Keratinocyte (primary cell): ENCODE results near the gene EZH2. TPM values are rescaled to one million over a fixed set of nuclear protein-coding genes. Genes with fewer than 3 reads are reported as not detected.

Experiments used
- DNase-seq: peaks from one replicate; pipeline ENCODE4 v3.0.0-alpha.2; 2011; ENCODE audit warnings: low read depth, missing footprints, low spot score
- FAIRE-seq: peaks from 2 replicates; lab custom pipeline; 2011; peaks lifted over from hg19 to GRCh38; lab: Jason Lieb, UNC
- H2AFZ ChIP-seq: 2 replicates; pipeline ENCODE4 v1.6.0; 2012; ENCODE audit warnings: low read length, control low read depth, inconsistent platforms; ENCODE audit not compliant: control insufficient read depth
- H3K27ac ChIP-seq: 2 replicates; pipeline ENCODE4 v1.5.1; 2011; ENCODE audit warnings: low read length; ENCODE audit not compliant: control insufficient read depth, insufficient read depth
- H3K27me3 ChIP-seq: 3 replicates; pipeline ENCODE4 v1.6.0; 2011; ENCODE audit warnings: low read length; ENCODE audit not compliant: control insufficient read depth, insufficient read depth; ENCODE audit errors: extremely low read depth
- H3K36me3 ChIP-seq, 2 experiments: 2 replicates in 1 of 2; 3 replicates in 1 of 2; pipeline ENCODE4 v1.5.1; 2011; ENCODE audit warnings: low read length in 2 of 2, mild to moderate bottlenecking in 1 of 2; ENCODE audit not compliant: control insufficient read depth in 2 of 2, insufficient read depth in 2 of 2; ENCODE audit errors: extremely low read depth in 1 of 2
- H3K4me1 ChIP-seq: 3 replicates; pipeline ENCODE4 v1.5.1; 2011; ENCODE audit warnings: low read length; ENCODE audit not compliant: control insufficient read depth, insufficient read depth; ENCODE audit errors: extremely low read depth
- H3K4me2 ChIP-seq: 3 replicates; pipeline ENCODE4 v1.6.0; 2011; ENCODE audit warnings: low read depth, low read length; ENCODE audit not compliant: control insufficient read depth, insufficient read depth; ENCODE audit errors: extremely low read depth
- H3K4me3 ChIP-seq, 3 experiments: fragments of 200-600 bp in 1 of 3; sonication (generic) in 1 of 3; 2 replicates in 2 of 3; 3 replicates in 1 of 3; pipeline ENCODE4 v1.5.1; 2011 to 2016; ENCODE audit warnings: low read length in 3 of 3, mild to moderate bottlenecking in 3 of 3, control low read depth in 2 of 3, inconsistent platforms in 1 of 3, low read depth in 1 of 3, mixed read lengths in 1 of 3, mixed run types in 1 of 3, moderate library complexity in 1 of 3; ENCODE audit not compliant: control insufficient read depth in 2 of 3, insufficient read depth in 2 of 3; ENCODE audit errors: extremely low read depth in 1 of 3
- H3K79me2 ChIP-seq: 2 replicates; pipeline ENCODE4 v1.6.0; 2012; ENCODE audit warnings: low read length; ENCODE audit not compliant: control insufficient read depth, insufficient read depth
- H3K9ac ChIP-seq: 3 replicates; pipeline ENCODE4 v1.6.0; 2011; ENCODE audit warnings: low read length; ENCODE audit not compliant: control insufficient read depth, insufficient read depth; ENCODE audit errors: extremely low read depth
- H3K9me1 ChIP-seq: 3 replicates; pipeline ENCODE4 v1.6.0; 2011; ENCODE audit warnings: low read length; ENCODE audit not compliant: control insufficient read depth, insufficient read depth; ENCODE audit errors: extremely low read depth
- H3K9me3 ChIP-seq: 2 replicates; pipeline ENCODE4 v1.5.1; 2012; ENCODE audit warnings: low read depth, low read length; ENCODE audit not compliant: control insufficient read depth
- H4K20me1 ChIP-seq: 3 replicates; pipeline ENCODE4 v1.6.0; 2011; ENCODE audit warnings: low read length; ENCODE audit not compliant: control insufficient read depth, insufficient read depth; ENCODE audit errors: extremely low read depth
- CTCF ChIP-seq, 3 experiments: IDR thresholded peaks in 1 of 3; conservative IDR thresholded peaks in 1 of 3; optimal IDR thresholded peaks in 1 of 3; 2 replicates in 2 of 3; 3 replicates in 1 of 3; pipeline versions ENCODE3 to v1.5.1; 2011; ENCODE audit warnings: low read length in 3 of 3, mild to moderate bottlenecking in 3 of 3, moderate library complexity in 2 of 3, control low read depth in 1 of 3, inconsistent platforms in 1 of 3; ENCODE audit not compliant: insufficient read depth in 2 of 3; ENCODE audit errors: extremely low read depth in 1 of 3
- EZH2 ChIP-seq: IDR thresholded peaks from one replicate; pipeline ENCODE4 v1.6.1; 2012; ENCODE audit warnings: inconsistent platforms, mild to moderate bottlenecking, low read length, moderate library complexity
- dilution Hi-C: fragments of 300-500 bp; cut with MboI; formaldehyde crosslinking; loops from one replicate; pipeline ENCODE4 v1.7.0; 2020; ENCODE audit warnings: low sequenced_read_pairs; ENCODE audit not compliant: extremely low pct_ligation_motif_present
- polyA plus RNA-seq, 5 experiments: library from polyadenylated mRNA; depleted of rRNA in 3 of 5; stranded (reverse) in 3 of 5; stranded (forward) in 1 of 5; unstranded in 1 of 5; fragments of >200 nt; gene quantifications; 1 replicate in 1 of 5; 2 replicates in 3 of 5; 3 replicates in 1 of 5; pipeline versions ENCODE4 v1.2.1 to v1.2.3, GENCODE V29; 2011 to 2012; ENCODE audit warnings: missing spikeins in 2 of 5, low read depth in 1 of 5, low replicate concordance in 1 of 5

Gene EZH2
- polyA plus RNA-seq, 1 donor (not counting 4 experiments of a cell fraction or from before 2014, with no cell fraction given), result 16.0 TPM

- no peak overlapping the region for H3K9ac ChIP-seq
- H3K27me3 ChIP-seq, result no peaks in the 10 kb centered on the region
- H3K4me3 ChIP-seq, result no peak overlapping the region
- TF ChIP-seq EZH2 (no peak), CTCF (optimal IDR thresholded peaks at IDR 0.05 in 1 of 3, IDR thresholded peaks at IDR 0.05 in 1 of 3, conservative IDR thresholded peaks at IDR 0.05 in 1 of 3; ENCODE audit: extremely low read depth in 1 of 3, insufficient read depth in 2 of 3, low read length in 3 of 3) (no peak)
- FAIRE-seq, result no peak
- no peak for DNase-seq
- H3K9me3 ChIP-seq, result no peaks in the 10 kb centered on the region
- no peaks in the 10 kb centered on the region for H3K36me3 ChIP-seq
- H3K27ac ChIP-seq, result no peak overlapping the region
- H3K79me2 ChIP-seq, result peaks cover 74% of the 10 kb centered on the region
- H3K4me1 ChIP-seq, result no peaks in the 10 kb centered on the region
- H3K9me1 ChIP-seq, result no peaks in the 10 kb centered on the region
- no peak overlapping the region for H2AFZ ChIP-seq
- no peaks in the 10 kb centered on the region for H4K20me1 ChIP-seq
- no peak overlapping the region for H3K4me2 ChIP-seq
- dilution Hi-C loops, result no loop called here
Measured at GRCh38 chr7:148863324-148863723, 20.8 kb downstream of the EZH2 start.

GRCh38 chr7:148862481-148862880 is 21.6 kb downstream of the EZH2 start:
- no peak for TF ChIP-seq EZH2
- no peak for TF ChIP-seq CTCF (optimal IDR thresholded peaks at IDR 0.05 in 1 of 3, IDR thresholded peaks at IDR 0.05 in 1 of 3, conservative IDR thresholded peaks at IDR 0.05 in 1 of 3; ENCODE audit: extremely low read depth in 1 of 3, insufficient read depth in 2 of 3, low read length in 3 of 3)
- no peaks in the 10 kb centered on the region for H3K27me3 ChIP-seq
- H3K27ac ChIP-seq, result no peak overlapping the region
- H3K4me1 ChIP-seq, result no peaks in the 10 kb centered on the region
- no peak overlapping the region for H3K9ac ChIP-seq
- no peak for DNase-seq
- peaks cover 67% of the 10 kb centered on the region for H3K79me2 ChIP-seq
- no peak overlapping the region for H3K4me3 ChIP-seq
- dilution Hi-C loops, result no loop called here
- H3K36me3 ChIP-seq, result no peaks in the 10 kb centered on the region
- H4K20me1 ChIP-seq, result no peaks in the 10 kb centered on the region
- no peak for FAIRE-seq
- H3K9me1 ChIP-seq, result no peaks in the 10 kb centered on the region
- no peak overlapping the region for H2AFZ ChIP-seq
- no peaks in the 10 kb centered on the region for H3K9me3 ChIP-seq
- H3K4me2 ChIP-seq, result no peak overlapping the region
